Tibial nerve (tissue), 4 donors: Measurements from ENCODE around the gene DYRK1B. TPM values are rescaled to one million over a fixed set of nuclear protein-coding genes. Genes with fewer than 3 reads are reported as not detected.
A peak's percentile ranks its signal among the peaks of the same experiment; 100 is the strongest.

Experiments
- DNase-seq, 2 donors: peaks; one replicate each; pipeline ENCODE4 v3.0.0-alpha.2; 2019; ENCODE audit warnings: low spot score in 2 of 2
- H3K27ac ChIP-seq, 4 donors: fragments of 200-600 bp; sonication (generic) in 3 of 4; one replicate each; pipeline ENCODE4 v1.5.1; 2017 to 2019; ENCODE audit warnings: mild to moderate bottlenecking in 1 of 4
- H3K27me3 ChIP-seq, 2 donors: fragments of 200-600 bp; sonication (generic) in 1 of 2; one replicate each; pipeline versions ENCODE4 v1.5.1 to v1.6.0; 2017 to 2019
- H3K36me3 ChIP-seq, 3 donors: fragments of 200-600 bp; sonication (generic); one replicate each; pipeline ENCODE4 v1.5.1; 2018 to 2019
- H3K4me1 ChIP-seq, 4 donors: fragments of 200-600 bp; sonication (generic) in 3 of 4; one replicate each; pipeline ENCODE4 v1.5.1; 2017 to 2019
- H3K4me3 ChIP-seq, 4 donors: fragments of 200-600 bp; sonication (generic) in 3 of 4; one replicate each; pipeline ENCODE4 v1.5.1; 2017 to 2019; ENCODE audit warnings: mild to moderate bottlenecking in 1 of 4, moderate library complexity in 1 of 4
- H3K9me3 ChIP-seq, 4 donors: fragments of 200-600 bp; sonication (generic) in 3 of 4; one replicate each; pipeline ENCODE4 v1.5.1; 2017 to 2019
- CTCF ChIP-seq, 5 experiments: fragments of 200-600 bp in 3 of 5; fragments of 450-650 bp in 2 of 5; sonication (generic) in 3 of 5; IDR thresholded peaks; one replicate each; pipeline ENCODE4 v1.5.1; 2016 to 2019; ENCODE audit warnings: antibody characterized with exemption in 5 of 5, mild to moderate bottlenecking in 3 of 5, moderate library complexity in 2 of 5
- EP300 ChIP-seq, 2 donors: sonication (generic); formaldehyde crosslinking; IDR thresholded peaks; one replicate each; pipeline ENCODE4 v1.6.1; 2017; ENCODE audit warnings: antibody characterized with exemption in 2 of 2, mild to moderate bottlenecking in 1 of 2
- POLR2A ChIP-seq, 2 donors: fragments of 450-650 bp; IDR thresholded peaks; one replicate each; pipeline ENCODE4 v1.6.1; 2017; ENCODE audit warnings: antibody characterized with exemption in 2 of 2, mild to moderate bottlenecking in 2 of 2, moderate library complexity in 2 of 2
- WGBS, 2 donors: methylation state at CpG; one replicate each; pipeline ENCODE4 v1.1.5; 2018; 5-methylcytosine and 5-hydroxymethylcytosine counted together
- total RNA-seq, 4 donors: library from RNA; depleted of rRNA; stranded (reverse); fragments of >200 nt; gene quantifications; one replicate each; pipeline ENCODE4 v1.1.0, GENCODE V29; 2016

Gene DYRK1B
- total RNA-seq, 4 donors from 2014 or later: 12.6 to 15.9 (median 13.1) TPM

DNA sequence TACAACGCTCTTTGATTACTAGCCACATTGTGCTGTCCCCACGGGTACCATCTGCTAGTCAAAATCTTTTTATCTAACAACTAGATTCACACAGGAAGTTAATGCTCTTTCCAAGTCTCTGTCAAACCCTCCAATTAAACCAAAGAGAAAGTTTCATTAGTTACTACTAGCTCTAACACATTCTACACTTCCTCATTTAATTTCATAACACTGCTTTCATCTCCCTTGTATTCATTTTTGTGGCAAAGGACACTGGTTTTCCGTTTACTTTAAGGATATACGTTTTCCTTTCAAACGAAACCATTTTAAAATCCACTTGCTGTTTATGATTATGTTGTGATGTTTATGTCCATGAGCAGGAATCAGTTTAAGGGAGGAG, 5.3 kb downstream of the DYRK1B start:
- Histone ChIP-seq H3K4me1 (peaks cover 0 to 39% (median 13%) of the 10 kb centered on the region in 4 donors), H3K27me3 (no peaks in the 10 kb centered on the region), H3K9me3 (no peaks in the 10 kb centered on the region), H3K36me3 (peaks cover 0 to 68% (median 4%) of the 10 kb centered on the region in 3 donors), H3K4me3 (no peak overlapping the region), H3K27ac (no peak overlapping the region)
- 67 to 77% methylated on average over 5 of the region's 5 CpGs for WGBS, 2 donors
- TF ChIP-seq EP300 (IDR thresholded peaks at IDR 0.05) (no peak), CTCF (IDR thresholded peaks at IDR 0.05) (no peak), POLR2A (IDR thresholded peaks at IDR 0.05) (no peak)
- no peak for DNase-seq

DNA sequence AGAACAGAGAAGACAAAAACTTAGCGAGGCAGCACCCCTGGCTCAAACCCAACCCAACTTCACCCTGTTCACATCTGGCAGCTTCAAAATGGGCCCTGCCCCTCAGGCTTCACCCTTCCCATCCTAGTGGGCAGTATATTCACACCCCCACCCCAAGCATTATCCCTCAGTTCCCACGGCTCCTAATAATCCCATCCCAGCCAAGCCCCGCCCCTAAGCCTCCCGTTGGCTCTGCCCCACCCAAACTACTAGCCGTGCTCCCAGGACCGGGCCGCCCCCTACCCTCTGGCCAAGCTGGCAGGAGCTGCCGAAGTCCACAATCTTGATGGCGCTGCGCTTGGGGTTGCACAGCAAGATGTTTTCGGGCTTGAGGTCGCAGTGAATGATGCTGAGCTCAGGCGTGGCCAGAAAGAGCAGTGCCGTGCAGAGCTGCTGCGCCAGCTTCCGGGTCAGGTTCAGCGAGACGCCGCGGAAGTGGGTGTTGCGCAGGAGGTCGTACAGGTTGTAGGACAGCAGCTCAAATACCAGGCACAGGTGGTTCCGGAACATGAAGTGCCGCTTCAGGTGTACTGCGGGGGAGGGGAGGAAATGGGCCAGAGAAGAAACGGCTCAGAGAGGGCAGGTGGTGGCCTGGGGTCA, 5.8 kb downstream of the DYRK1B start:
- no peak for DNase-seq
- TF ChIP-seq POLR2A (IDR thresholded peaks at IDR 0.05): no peak
- TF ChIP-seq EP300 (IDR thresholded peaks at IDR 0.05): no peak
- no peak for TF ChIP-seq CTCF (IDR thresholded peaks at IDR 0.05)
- no peaks in the 10 kb centered on the region for H3K9me3 ChIP-seq
- H3K27me3 ChIP-seq: no peaks in the 10 kb centered on the region
- no peak overlapping the region for H3K27ac ChIP-seq
- H3K36me3 ChIP-seq: peaks cover 0 to 68% (median 4%) of the 10 kb centered on the region in 3 donors
- 82 to 88% methylated on average over 26 of the region's 26 CpGs for WGBS, 2 donors
- H3K4me1 ChIP-seq: peaks cover 0 to 42% (median 12%) of the 10 kb centered on the region in 4 donors
- H3K4me3 ChIP-seq: no peak overlapping the region

DNA sequence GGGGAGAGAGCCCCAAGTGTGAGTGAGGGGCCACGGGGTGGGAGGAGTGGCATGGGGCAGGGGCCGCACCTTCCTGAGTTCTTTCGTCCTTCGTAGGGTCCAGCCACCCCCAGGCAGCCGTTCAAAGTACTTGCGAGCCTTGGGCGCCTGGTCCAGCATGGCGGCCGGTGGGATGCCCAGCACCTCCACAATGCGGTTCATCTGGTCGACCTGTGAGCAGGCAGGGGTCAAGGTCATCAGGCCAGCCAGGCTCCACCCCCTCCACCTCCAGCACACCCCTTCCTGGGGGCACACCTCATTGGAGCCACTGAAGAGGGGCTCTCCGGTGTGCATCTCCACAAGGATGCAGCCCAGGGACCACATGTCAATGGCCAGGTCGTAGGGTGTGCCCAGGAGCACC, 6.7 kb downstream of the DYRK1B start:
- no peaks in the 10 kb centered on the region for H3K27me3 ChIP-seq
- WGBS, 2 donors: 86 to 93% methylated on average over 13 of the region's 13 CpGs

DNA sequence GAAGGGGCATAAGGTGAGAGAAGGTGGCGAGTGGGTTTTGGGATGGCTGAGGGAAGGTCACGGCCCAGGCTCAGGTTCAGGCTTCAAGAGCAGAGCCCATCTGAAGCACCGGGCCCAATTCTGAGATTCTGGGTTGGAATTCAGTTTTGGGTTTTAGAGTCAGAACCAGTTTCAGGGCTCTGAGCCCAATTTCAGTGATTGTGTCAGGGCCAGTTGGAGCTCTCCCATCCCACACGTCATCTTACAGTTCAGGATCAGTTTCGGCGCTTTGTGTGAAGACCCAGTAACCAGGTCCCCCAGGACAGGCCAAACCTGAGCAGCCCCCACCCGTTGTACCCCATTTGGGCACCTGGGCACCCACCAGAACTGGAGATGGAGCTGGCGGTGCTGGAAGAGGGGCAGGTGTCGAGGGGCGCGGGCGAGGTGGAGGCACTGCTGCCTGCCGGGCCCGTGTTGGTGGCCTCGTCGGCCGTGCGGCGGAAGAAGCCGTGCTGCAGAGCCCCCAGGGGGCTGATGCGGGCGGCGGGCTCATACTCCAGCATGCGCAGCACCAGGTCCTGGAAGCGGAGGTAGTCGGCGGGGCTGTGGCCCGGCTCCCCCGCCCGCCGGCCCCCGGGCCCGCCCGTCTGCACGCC, 7.5 kb downstream of the DYRK1B start:
- DNase-seq: no peak
- Histone ChIP-seq H3K4me1 (peaks cover 0 to 32% (median 0%) of the 10 kb centered on the region in 4 donors), H3K27ac (no peak overlapping the region), H3K36me3 (peaks cover 0 to 68% (median 4%) of the 10 kb centered on the region in 3 donors), H3K4me3 (no peak overlapping the region), H3K9me3 (no peaks in the 10 kb centered on the region), H3K27me3 (no peaks in the 10 kb centered on the region)
- TF ChIP-seq CTCF (IDR thresholded peaks at IDR 0.05) (no peak), EP300 (IDR thresholded peaks at IDR 0.05) (no peak)
- 88 to 94% methylated on average over 25 to 33 of the region's 35 CpGs for WGBS, 2 donors

More for the DNA sequence above, 6.7 kb downstream of the DYRK1B start:
- H3K4me1 ChIP-seq: peaks cover 0 to 40% (median 4%) of the 10 kb centered on the region in 4 donors
- no peaks in the 10 kb centered on the region for H3K9me3 ChIP-seq
- no peak overlapping the region for H3K27ac ChIP-seq
- TF ChIP-seq CTCF (IDR thresholded peaks at IDR 0.05): no peak
- no peak for TF ChIP-seq POLR2A (IDR thresholded peaks at IDR 0.05)
- TF ChIP-seq EP300 (IDR thresholded peaks at IDR 0.05): no peak
- no peak for DNase-seq
- peaks cover 0 to 73% (median 4%) of the 10 kb centered on the region in 3 donors for H3K36me3 ChIP-seq
- H3K4me3 ChIP-seq: no peak overlapping the region

DNA sequence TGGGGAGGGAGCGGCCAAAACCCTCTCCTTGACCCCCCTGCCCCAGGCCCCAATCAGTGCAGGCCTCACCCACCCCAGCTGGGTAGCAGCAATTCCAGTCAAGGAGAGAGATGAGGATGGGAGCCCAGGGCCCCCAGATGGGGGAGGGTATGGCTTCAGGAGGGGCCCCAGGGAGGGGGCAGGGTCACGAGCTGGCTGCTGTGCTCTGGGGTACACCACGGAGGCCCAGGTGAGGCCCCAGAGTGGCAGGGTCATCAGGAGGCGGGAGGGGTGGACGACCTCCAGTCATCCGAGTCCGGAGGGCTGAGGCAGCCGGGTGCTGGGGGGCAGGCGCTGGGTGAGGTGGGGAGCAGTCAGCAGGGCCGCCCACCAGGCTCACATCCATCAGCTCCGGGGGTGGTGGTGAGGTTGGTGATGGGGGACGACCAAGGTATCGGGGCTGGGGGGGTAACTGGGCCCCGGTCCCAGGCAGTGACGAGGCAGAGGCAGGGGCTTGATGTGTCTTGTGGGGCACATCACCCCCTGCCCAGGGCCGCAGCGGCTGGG, 8.4 kb downstream of the DYRK1B start:
- Histone ChIP-seq H3K36me3 (peaks cover 0 to 60% (median 4%) of the 10 kb centered on the region in 3 donors), H3K9me3 (no peaks in the 10 kb centered on the region), H3K4me1 (peaks cover 0 to 27% (median 0%) of the 10 kb centered on the region in 4 donors), H3K27me3 (no peaks in the 10 kb centered on the region), H3K27ac (peak overlapping the region in 1 of 4 donors; percentile 86), H3K4me3 (no peak overlapping the region)
- WGBS, 2 donors: 69 to 76% methylated on average over 8 to 17 of the region's 17 CpGs
- DNase-seq: no peak
- no peak for TF ChIP-seq CTCF (IDR thresholded peaks at IDR 0.05)
- no peak for TF ChIP-seq POLR2A (IDR thresholded peaks at IDR 0.05)
- no peak for TF ChIP-seq EP300 (IDR thresholded peaks at IDR 0.05)
